Measurements from ENCODE around the gene DNASE1L1. TPM values are rescaled to one million over a fixed set of nuclear protein-coding genes. Genes with fewer than 3 reads are reported as not detected.
A peak's percentile ranks its signal among the peaks of the same experiment; 100 is the strongest.

The DNASE1L1 gene
- total and polyA plus RNA-seq, 2 donors (not counting 1 experiment from before 2014, with no cell fraction given) = 24.6 to 49.2 TPM

GRCh38 chrX:154368630-154369448 lies 40.2 kb downstream of the DNASE1L1 start:
- 17% methylated on average over 2 of the region's 16 CpGs for WGBS (ENCODE audit: insufficient coverage)
- Mint-ChIP-seq H3K9me3 (ENCODE audit: insufficient read depth) (no peaks in the 10 kb centered on the region), H3K27me3 (no peaks in the 10 kb centered on the region), H3K4me1 (peaks cover 20% of the 10 kb centered on the region), H3K4me3 (peak overlapping the region; percentile 80), H3K27ac (peak overlapping the region; percentile 88)
- Histone ChIP-seq H3K27ac (ENCODE audit: low read length in 2 of 2) (peak overlapping the region; percentile 86 to 90), H3K27me3 (replicated peaks in 1 of 4; ENCODE audit: control extremely low read depth in 1 of 4, control insufficient read depth in 3 of 4, insufficient read depth in 4 of 4, low read length in 3 of 4) (no peaks in the 10 kb centered on the region), H3K9ac (ENCODE audit: low read length) (peak overlapping the region; percentile 73), H2AFZ (ENCODE audit: insufficient read depth, low read depth, low read length, poor library complexity, severe bottlenecking) (no peak overlapping the region), H3K4me3 (ENCODE audit: control extremely low read depth in 1 of 5, extremely low read depth in 1 of 5, insufficient read depth in 1 of 5, low read depth in 2 of 5, low read length in 4 of 5) (peak overlapping the region; percentile 11 to 81 (median 75)), H3K36me3 (replicated peaks in 1 of 2; ENCODE audit: control extremely low read depth in 1 of 2, control insufficient read depth in 1 of 2, extremely low read depth in 1 of 2, insufficient read depth in 2 of 2, low read length in 1 of 2) (peaks cover 0 to 42% of the 10 kb centered on the region in 2 experiments), H3K79me2 (ENCODE audit: control insufficient read depth, insufficient read depth, low read length) (peaks cover 54% of the 10 kb centered on the region), H3K4me1 (ENCODE audit: control insufficient read depth in 2 of 2, insufficient read depth in 2 of 2, low read length in 2 of 2) (peaks cover 22 to 44% of the 10 kb centered on the region in 2 donors), H4K20me1 (ENCODE audit: control insufficient read depth, insufficient read depth, low read length, poor library complexity, severe bottlenecking) (peaks cover 27% of the 10 kb centered on the region), H3K9me3 (ENCODE audit: control extremely low read depth in 1 of 3, control insufficient read depth in 2 of 3, insufficient read depth in 1 of 3, low read length in 2 of 3) (no peaks in the 10 kb centered on the region), H3K4me2 (replicated peaks; ENCODE audit: low read depth, low read length, poor library complexity, severe bottlenecking) (peak overlapping the region; percentile 80)
- DNase-seq (peak; percentile 93), ATAC-seq (ENCODE audit: low read depth) (peak; percentile 52)
- CTCF ChIA-PET = no interaction called here
- POLR2A ChIA-PET = interaction anchor here (0.6 to 2.5 kb wide), 8 partner anchors 9 to 425 kb away, joined by 3 to 14 read pairs (median 5); partner anchors contain the start of genes EMD and RPL10
- TF ChIP-seq, protein P1, sequence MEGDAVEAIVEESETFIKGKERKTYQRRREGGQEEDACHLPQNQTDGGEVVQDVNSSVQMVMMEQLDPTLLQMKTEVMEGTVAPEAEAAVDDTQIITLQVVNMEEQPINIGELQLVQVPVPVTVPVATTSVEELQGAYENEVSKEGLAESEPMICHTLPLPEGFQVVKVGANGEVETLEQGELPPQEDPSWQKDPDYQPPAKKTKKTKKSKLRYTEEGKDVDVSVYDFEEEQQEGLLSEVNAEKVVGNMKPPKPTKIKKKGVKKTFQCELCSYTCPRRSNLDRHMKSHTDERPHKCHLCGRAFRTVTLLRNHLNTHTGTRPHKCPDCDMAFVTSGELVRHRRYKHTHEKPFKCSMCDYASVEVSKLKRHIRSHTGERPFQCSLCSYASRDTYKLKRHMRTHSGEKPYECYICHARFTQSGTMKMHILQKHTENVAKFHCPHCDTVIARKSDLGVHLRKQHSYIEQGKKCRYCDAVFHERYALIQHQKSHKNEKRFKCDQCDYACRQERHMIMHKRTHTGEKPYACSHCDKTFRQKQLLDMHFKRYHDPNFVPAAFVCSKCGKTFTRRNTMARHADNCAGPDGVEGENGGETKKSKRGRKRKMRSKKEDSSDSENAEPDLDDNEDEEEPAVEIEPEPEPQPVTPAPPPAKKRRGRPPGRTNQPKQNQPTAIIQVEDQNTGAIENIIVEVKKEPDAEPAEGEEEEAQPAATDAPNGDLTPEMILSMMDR (IDR thresholded peaks at IDR 0.05) = no peak
- no peak for TF ChIP-seq EZH2 (IDR thresholded peaks at IDR 0.05; ENCODE audit: borderline replicate concordance, insufficient read depth, low read depth, low read length, poor library complexity, severe bottlenecking)
- intact Hi-C loops (cut with micrococcal nuclease) = no loop called here

All from B cell (primary cell).